SK-N-SH (cell line): Measurements from ENCODE around the gene MRPL44.

Source experiments
- EZH2phosphoT487 ChIP-seq: fragments of 200-600 bp; sonication (generic); IDR thresholded peaks from 2 replicates; pipeline ENCODE4 v1.6.1; 2017; ENCODE audit warnings: low read depth, mixed run types, mild to moderate bottlenecking, antibody characterized with exemption, moderate library complexity, borderline replicate concordance
- MAX ChIP-seq: IDR thresholded peaks from 2 replicates; pipeline ENCODE4 v1.4.0; 2012; ENCODE audit warnings: low read depth
- TF ChIP-seq, protein P1 (sequence below): fragments of 200-600 bp; sonication (generic); IDR thresholded peaks from 2 replicates; pipeline ENCODE4 v1.6.1; 2017; ENCODE audit warnings: antibody characterized with exemption, mild to moderate bottlenecking, moderate library complexity

- TF ChIP-seq EZH2phosphoT487 (no peak), MAX (no peak)
- TF ChIP-seq, protein P1, sequence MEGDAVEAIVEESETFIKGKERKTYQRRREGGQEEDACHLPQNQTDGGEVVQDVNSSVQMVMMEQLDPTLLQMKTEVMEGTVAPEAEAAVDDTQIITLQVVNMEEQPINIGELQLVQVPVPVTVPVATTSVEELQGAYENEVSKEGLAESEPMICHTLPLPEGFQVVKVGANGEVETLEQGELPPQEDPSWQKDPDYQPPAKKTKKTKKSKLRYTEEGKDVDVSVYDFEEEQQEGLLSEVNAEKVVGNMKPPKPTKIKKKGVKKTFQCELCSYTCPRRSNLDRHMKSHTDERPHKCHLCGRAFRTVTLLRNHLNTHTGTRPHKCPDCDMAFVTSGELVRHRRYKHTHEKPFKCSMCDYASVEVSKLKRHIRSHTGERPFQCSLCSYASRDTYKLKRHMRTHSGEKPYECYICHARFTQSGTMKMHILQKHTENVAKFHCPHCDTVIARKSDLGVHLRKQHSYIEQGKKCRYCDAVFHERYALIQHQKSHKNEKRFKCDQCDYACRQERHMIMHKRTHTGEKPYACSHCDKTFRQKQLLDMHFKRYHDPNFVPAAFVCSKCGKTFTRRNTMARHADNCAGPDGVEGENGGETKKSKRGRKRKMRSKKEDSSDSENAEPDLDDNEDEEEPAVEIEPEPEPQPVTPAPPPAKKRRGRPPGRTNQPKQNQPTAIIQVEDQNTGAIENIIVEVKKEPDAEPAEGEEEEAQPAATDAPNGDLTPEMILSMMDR, result no peak
These were observed 38.6 kb upstream of the MRPL44 start for GRCh38 chr2:223918671-223919134.
